ENCODE data around the gene GTF3C4. TPM values are rescaled to one million over a fixed set of nuclear protein-coding genes. Genes with fewer than 3 reads are reported as not detected.

Gene GTF3C4, protein sequence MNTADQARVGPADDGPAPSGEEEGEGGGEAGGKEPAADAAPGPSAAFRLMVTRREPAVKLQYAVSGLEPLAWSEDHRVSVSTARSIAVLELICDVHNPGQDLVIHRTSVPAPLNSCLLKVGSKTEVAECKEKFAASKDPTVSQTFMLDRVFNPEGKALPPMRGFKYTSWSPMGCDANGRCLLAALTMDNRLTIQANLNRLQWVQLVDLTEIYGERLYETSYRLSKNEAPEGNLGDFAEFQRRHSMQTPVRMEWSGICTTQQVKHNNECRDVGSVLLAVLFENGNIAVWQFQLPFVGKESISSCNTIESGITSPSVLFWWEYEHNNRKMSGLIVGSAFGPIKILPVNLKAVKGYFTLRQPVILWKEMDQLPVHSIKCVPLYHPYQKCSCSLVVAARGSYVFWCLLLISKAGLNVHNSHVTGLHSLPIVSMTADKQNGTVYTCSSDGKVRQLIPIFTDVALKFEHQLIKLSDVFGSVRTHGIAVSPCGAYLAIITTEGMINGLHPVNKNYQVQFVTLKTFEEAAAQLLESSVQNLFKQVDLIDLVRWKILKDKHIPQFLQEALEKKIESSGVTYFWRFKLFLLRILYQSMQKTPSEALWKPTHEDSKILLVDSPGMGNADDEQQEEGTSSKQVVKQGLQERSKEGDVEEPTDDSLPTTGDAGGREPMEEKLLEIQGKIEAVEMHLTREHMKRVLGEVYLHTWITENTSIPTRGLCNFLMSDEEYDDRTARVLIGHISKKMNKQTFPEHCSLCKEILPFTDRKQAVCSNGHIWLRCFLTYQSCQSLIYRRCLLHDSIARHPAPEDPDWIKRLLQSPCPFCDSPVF
- total RNA-seq: 14.9 and 21.3 TPM in 2 replicates

GRCh38 chr9:132670457-132671391, at the start of gene GTF3C4:
Gene GTF3C4 (plus strand): TSS chr9:132670464. CDS start chr9:132670599, 135 bp downstream.

DNA sequence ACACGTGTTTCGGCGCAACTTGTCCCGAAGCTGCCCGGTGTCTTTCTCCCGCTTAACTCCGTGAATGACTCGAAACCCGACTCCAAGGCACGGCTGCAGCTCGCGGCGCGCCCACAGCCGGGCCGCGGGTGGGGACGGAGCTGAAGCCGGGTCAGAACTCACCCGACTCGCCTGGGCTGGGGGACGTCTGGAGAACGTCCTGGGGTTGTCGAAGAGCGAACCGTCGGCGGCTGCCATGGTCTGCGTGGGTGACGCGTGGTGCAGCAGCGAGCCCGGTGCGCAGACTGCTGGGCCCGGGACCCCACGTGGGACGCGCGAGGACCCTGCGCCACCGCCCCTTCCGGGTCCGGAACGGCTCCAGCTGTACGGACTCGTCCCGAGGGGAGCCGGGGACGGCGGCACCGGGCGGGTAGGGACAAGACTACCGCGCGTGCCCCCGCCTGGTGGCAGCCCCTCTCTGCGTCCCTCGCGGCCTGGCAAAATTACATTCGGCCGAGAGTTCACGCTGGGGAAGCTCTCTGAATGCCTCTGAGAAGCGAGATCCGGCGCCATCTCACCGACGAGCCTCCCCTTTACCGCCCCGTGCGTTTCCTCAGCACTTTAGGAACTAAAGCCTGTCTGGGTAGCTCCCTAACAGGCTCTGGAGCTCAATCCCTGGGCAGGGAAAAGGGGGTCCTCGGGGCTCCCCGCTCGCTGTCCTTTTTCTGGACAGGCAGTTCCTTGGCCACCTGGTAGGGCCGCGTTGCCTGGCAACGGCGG, 387 bp upstream of the GTF3C4 start, which contains the start of gene DDX31:
TSS of gene DDX31 (minus strand) at position 286 of the 759 bp plus-strand sequence. CDS start at position 237, 49 bp downstream.

Other genes starting within 250 kb of the GTF3C4 start
- gene BARHL1, start 87.9 kb upstream of the GTF3C4 start, total RNA-seq: not detected in 2 replicates
- 11.8 and 17.3 TPM in 2 replicates for gene DDX31, start 481 bp upstream of the GTF3C4 start, total RNA-seq
- 0.14 and 0.66 TPM in 2 replicates for gene AK8, start 207.8 kb downstream of the GTF3C4 start, total RNA-seq
- gene SPACA9, start 208.4 kb downstream of the GTF3C4 start, total RNA-seq: 2.0 and 2.6 TPM in 2 replicates